ENCODE data around the gene RYR1. TPM values are rescaled to one million over a fixed set of nuclear protein-coding genes. Genes with fewer than 3 reads are reported as not detected.

RYR1 gene
- total RNA-seq, 4 donors from 2014 or later, result 0.20 to 2.1 (median 1.4) TPM

DNA sequence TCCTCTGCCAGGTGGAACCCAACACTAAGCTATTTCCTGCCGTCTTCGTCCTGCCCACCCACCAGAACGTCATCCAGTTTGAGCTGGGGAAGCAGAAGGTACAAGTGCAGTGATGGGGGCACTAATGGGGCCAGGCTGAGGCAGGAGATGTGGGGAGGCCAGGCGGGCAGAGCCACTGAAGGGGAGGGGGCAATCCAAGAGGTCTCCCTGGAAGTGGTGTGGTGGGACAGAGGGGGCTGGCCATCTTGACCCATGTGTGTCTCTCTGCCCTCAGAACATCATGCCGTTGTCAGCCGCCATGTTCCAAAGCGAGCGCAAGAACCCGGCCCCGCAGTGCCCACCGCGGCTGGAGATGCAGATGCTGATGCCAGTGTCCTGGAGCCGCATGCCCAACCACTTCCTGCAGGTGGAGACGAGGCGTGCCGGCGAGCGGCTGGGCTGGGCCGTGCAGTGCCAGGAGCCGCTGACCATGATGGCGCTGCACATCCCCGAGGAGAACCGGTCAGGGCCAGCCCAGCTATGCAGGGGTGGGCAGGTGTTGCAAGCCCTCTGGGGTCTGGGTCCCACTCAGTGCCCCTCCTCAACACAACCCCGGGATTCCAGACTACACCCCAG lies 49.6 kb downstream of the RYR1 start:
- in situ Hi-C loops (cut with MboI; ENCODE audit: low pct_ligation_motif_present in 1 of 4, low pct_unique_long_range_greater_than_20kb in 1 of 4, low sequenced_read_pairs in 3 of 4) (no loop called here), intact Hi-C loops (cut with DNase I; ENCODE audit: low total_unique reads) (no loop called here)
- Histone ChIP-seq H3K4me3 (no peak overlapping the region), H3K36me3 (no peaks in the 10 kb centered on the region), H3K9me3 (no peaks in the 10 kb centered on the region), H3K27ac (no peak overlapping the region), H3K27me3 (no peaks in the 10 kb centered on the region), H3K4me1 (no peaks in the 10 kb centered on the region)
- 74% methylated on average over 20 of the region's 24 CpGs; no CpG with 5 or more reads in 1 of the 2 donors for WGBS, 2 donors (ENCODE audit: low coverage in 1 of 2)
- TF ChIP-seq EP300 (IDR thresholded peaks at IDR 0.05; ENCODE audit: low read depth), result no peak
- TF ChIP-seq CTCF (IDR thresholded peaks at IDR 0.05), result no peak
- TF ChIP-seq POLR2AphosphoS5 (IDR thresholded peaks at IDR 0.05), result no peak
- TF ChIP-seq POLR2A (IDR thresholded peaks at IDR 0.05), result no peak
- no peak for DNase-seq

- WGBS, 2 donors (ENCODE audit: low coverage in 1 of 2), result 67% methylated on average over 2 of the region's 2 CpGs; no CpG with 5 or more reads in 1 of the 2 donors
- no peak for TF ChIP-seq POLR2AphosphoS5 (IDR thresholded peaks at IDR 0.05)
Measured at GRCh38 chr19:38484747-38485146, 51.3 kb downstream of the RYR1 start.

DNA sequence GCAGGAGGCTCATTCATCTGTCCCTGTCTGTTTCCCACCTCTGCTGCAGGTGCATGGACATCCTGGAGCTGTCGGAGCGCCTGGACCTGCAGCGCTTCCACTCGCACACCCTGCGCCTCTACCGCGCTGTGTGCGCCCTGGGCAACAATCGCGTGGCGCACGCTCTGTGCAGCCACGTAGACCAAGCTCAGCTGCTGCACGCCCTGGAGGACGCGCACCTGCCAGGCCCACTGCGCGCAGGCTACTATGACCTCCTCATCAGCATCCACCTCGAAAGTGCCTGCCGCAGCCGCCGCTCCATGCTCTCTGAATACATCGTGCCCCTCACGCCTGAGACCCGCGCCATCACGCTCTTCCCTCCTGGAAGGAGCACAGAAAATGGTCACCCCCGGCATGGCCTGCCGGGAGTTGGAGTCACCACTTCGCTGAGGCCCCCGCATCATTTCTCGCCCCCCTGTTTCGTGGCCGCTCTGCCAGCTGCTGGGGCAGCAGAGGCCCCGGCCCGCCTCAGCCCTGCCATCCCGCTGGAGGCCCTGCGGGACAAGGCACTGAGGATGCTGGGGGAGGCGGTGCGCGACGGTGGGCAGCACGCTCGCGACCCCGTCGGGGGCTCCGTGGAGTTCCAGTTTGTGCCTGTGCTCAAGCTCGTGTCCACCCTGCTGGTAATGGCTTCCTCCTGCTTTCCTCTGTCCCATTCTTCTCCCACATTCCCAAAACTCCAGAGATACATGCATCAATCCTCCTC lies 52.2 kb downstream of the RYR1 start:
- H3K9me3 ChIP-seq, result no peaks in the 10 kb centered on the region
- intact Hi-C loops (cut with DNase I; ENCODE audit: low total_unique reads), result no loop called here
- no peak overlapping the region for H3K27ac ChIP-seq
- H3K36me3 ChIP-seq, result no peaks in the 10 kb centered on the region
- H3K4me1 ChIP-seq, result no peaks in the 10 kb centered on the region
- in situ Hi-C loops (cut with MboI; ENCODE audit: low pct_ligation_motif_present in 1 of 4, low pct_unique_long_range_greater_than_20kb in 1 of 4, low sequenced_read_pairs in 3 of 4), result no loop called here
- H3K4me3 ChIP-seq, result no peak overlapping the region
- H3K27me3 ChIP-seq, result no peaks in the 10 kb centered on the region
- no peak for DNase-seq
- TF ChIP-seq POLR2AphosphoS5 (IDR thresholded peaks at IDR 0.05) (no peak), POLR2A (IDR thresholded peaks at IDR 0.05) (no peak), EP300 (IDR thresholded peaks at IDR 0.05; ENCODE audit: low read depth) (no peak)
- 79 to 92% methylated on average over 2 to 49 of the region's 49 CpGs for WGBS, 2 donors (ENCODE audit: low coverage in 1 of 2)

More at GRCh38 chr19:38484747-38485146, 51.3 kb downstream of the RYR1 start:
- Histone ChIP-seq H3K4me1 (no peaks in the 10 kb centered on the region), H3K27me3 (no peaks in the 10 kb centered on the region), H3K27ac (no peak overlapping the region), H3K4me3 (no peak overlapping the region), H3K9me3 (no peaks in the 10 kb centered on the region), H3K36me3 (no peaks in the 10 kb centered on the region)
- no peak for DNase-seq
- intact Hi-C loops (cut with DNase I; ENCODE audit: low total_unique reads), result no loop called here
- in situ Hi-C loops (cut with MboI; ENCODE audit: low pct_ligation_motif_present in 1 of 4, low pct_unique_long_range_greater_than_20kb in 1 of 4, low sequenced_read_pairs in 3 of 4), result no loop called here

DNA sequence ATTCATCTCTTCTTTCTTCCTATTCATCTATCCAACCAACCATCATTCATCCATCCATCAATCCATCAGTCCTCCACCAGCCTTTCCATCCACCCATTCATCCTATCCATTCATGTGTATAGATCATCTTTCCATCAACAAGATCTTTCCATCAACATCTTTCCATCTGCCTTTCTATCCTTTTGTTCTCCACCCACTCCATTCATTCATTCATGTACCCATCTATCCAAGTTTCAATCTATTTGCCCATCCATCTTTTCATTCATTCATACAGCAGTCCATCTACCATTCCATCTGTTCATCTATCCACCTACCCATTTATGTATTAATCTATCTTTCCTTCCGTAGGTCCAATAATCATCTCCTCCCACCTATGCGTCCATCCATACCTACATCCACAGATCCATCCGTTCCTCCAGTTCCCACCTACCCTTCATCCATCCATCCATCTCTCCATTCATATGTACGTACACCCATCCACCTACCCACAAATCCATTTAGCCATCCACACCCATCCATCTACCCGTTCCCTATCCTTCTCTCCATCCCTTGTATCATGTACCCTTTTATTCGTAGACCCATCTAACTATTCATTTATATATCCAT lies 53.3 kb downstream of the RYR1 start:
- no peaks in the 10 kb centered on the region for H3K27me3 ChIP-seq
- no peaks in the 10 kb centered on the region for H3K4me1 ChIP-seq
- in situ Hi-C loops (cut with MboI; ENCODE audit: low pct_ligation_motif_present in 1 of 4, low pct_unique_long_range_greater_than_20kb in 1 of 4, low sequenced_read_pairs in 3 of 4), result no loop called here
- H3K9me3 ChIP-seq, result no peaks in the 10 kb centered on the region
- no peak for DNase-seq
- intact Hi-C loops (cut with DNase I; ENCODE audit: low total_unique reads), result no loop called here
- H3K4me3 ChIP-seq, result no peak overlapping the region
- TF ChIP-seq CTCF (IDR thresholded peaks at IDR 0.05), result no peak
- no peak for TF ChIP-seq EP300 (IDR thresholded peaks at IDR 0.05; ENCODE audit: low read depth)
- no peak for TF ChIP-seq POLR2AphosphoS5 (IDR thresholded peaks at IDR 0.05)
- TF ChIP-seq POLR2A (IDR thresholded peaks at IDR 0.05), result no peak
- no peaks in the 10 kb centered on the region for H3K36me3 ChIP-seq
- WGBS, 2 donors (ENCODE audit: low coverage in 1 of 2), result 85 to 94% methylated on average over 6 of the region's 6 CpGs
- no peak overlapping the region for H3K27ac ChIP-seq

DNA sequence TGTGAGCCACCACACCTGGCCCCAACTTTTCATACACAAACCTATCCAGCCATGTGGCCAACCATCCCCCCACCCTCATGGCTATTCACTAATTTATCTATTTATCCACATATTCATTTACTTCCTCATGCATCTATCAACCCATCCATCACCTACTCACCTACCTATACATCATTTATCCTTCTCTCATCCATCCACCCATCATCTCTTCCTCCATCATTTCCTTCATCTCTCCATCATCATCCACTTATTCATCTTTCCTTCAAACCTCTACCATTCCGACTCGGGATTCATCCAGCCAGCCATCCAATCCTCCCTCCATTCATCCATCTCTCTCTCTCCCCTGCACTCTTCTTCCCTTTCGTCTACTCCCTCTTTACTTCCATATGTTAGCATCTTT lies 54.6 kb downstream of the RYR1 start:
- intact Hi-C loops (cut with DNase I; ENCODE audit: low total_unique reads) (no loop called here), in situ Hi-C loops (cut with MboI; ENCODE audit: low pct_ligation_motif_present in 1 of 4, low pct_unique_long_range_greater_than_20kb in 1 of 4, low sequenced_read_pairs in 3 of 4) (no loop called here)
- H3K4me3 ChIP-seq, result no peak overlapping the region
- no peaks in the 10 kb centered on the region for H3K9me3 ChIP-seq
- DNase-seq, result no peak
- no peak for TF ChIP-seq POLR2A (IDR thresholded peaks at IDR 0.05)
- no peak for TF ChIP-seq CTCF (IDR thresholded peaks at IDR 0.05)
- no peak for TF ChIP-seq EP300 (IDR thresholded peaks at IDR 0.05; ENCODE audit: low read depth)
- no peak for TF ChIP-seq POLR2AphosphoS5 (IDR thresholded peaks at IDR 0.05)
- WGBS, 2 donors (ENCODE audit: low coverage in 1 of 2), result 89% methylated on average over 3 of the region's 3 CpGs
- no peaks in the 10 kb centered on the region for H3K27me3 ChIP-seq
- H3K27ac ChIP-seq, result no peak overlapping the region
- H3K4me1 ChIP-seq, result no peaks in the 10 kb centered on the region
- no peaks in the 10 kb centered on the region for H3K36me3 ChIP-seq

Data from transverse colon (tissue), 4 donors.